ENCODE data around the gene LPP.

DNA sequence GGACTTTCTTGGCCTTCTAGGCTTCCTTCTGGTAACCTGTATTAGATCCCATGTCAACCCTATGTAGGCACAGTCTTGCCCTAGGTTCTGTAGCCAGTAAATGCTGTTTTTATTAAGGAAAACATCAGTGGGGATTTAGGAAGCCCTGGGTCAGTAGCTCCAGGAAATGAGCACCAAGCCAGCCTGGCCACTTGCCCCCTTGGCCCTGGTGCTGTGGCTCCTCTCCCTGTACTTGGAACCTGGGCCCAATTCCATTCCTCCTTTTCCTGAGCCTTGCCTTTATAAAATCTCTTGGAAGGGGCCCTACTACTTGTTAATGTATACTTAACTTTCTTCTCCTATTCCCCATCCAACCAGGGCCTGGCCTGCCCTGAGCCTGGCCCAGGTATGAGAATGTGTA is 774.0 kb downstream of the LPP start:
- TF ChIP-seq, protein P1, sequence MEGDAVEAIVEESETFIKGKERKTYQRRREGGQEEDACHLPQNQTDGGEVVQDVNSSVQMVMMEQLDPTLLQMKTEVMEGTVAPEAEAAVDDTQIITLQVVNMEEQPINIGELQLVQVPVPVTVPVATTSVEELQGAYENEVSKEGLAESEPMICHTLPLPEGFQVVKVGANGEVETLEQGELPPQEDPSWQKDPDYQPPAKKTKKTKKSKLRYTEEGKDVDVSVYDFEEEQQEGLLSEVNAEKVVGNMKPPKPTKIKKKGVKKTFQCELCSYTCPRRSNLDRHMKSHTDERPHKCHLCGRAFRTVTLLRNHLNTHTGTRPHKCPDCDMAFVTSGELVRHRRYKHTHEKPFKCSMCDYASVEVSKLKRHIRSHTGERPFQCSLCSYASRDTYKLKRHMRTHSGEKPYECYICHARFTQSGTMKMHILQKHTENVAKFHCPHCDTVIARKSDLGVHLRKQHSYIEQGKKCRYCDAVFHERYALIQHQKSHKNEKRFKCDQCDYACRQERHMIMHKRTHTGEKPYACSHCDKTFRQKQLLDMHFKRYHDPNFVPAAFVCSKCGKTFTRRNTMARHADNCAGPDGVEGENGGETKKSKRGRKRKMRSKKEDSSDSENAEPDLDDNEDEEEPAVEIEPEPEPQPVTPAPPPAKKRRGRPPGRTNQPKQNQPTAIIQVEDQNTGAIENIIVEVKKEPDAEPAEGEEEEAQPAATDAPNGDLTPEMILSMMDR (IDR thresholded peaks at IDR 0.05) = no peak
- TF ChIP-seq EZH2 (IDR thresholded peaks at IDR 0.05; ENCODE audit: borderline replicate concordance, insufficient read depth, low read depth, low read length, poor library complexity, severe bottlenecking) = no peak
